ENCODE results near the gene PITPNC1. TPM values are rescaled to one million over a fixed set of nuclear protein-coding genes. Genes with fewer than 3 reads are reported as not detected.

The PITPNC1 gene
- total and polyA plus RNA-seq, 2 of the 13 experiments (the other 11 are each of a cell fraction or from before 2014, with no cell fraction given) = 4.1 to 5.7 TPM

GRCh38 chr17:67528751-67529436 lies 151.8 kb downstream of the PITPNC1 start (continued):
- TF ChIP-seq, protein P1, sequence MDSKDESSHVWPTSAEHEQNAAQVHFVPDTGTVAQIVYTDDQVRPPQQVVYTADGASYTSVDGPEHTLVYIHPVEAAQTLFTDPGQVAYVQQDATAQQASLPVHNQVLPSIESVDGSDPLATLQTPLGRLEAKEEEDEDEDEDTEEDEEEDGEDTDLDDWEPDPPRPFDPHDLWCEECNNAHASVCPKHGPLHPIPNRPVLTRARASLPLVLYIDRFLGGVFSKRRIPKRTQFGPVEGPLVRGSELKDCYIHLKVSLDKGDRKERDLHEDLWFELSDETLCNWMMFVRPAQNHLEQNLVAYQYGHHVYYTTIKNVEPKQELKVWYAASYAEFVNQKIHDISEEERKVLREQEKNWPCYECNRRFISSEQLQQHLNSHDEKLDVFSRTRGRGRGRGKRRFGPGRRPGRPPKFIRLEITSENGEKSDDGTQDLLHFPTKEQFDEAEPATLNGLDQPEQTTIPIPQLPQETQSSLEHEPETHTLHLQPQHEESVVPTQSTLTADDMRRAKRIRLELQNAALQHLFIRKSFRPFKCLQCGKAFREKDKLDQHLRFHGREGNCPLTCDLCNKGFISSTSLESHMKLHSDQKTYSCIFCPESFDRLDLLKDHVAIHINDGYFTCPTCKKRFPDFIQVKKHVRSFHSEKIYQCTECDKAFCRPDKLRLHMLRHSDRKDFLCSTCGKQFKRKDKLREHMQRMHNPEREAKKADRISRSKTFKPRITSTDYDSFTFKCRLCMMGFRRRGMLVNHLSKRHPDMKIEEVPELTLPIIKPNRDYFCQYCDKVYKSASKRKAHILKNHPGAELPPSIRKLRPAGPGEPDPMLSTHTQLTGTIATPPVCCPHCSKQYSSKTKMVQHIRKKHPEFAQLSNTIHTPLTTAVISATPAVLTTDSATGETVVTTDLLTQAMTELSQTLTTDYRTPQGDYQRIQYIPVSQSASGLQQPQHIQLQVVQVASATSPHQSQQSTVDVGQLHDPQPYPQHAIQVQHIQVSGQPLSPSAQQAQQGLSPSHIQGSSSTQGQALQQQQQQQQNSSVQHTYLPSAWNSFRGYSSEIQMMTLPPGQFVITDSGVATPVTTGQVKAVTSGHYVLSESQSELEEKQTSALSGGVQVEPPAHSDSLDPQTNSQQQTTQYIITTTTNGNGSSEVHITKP (CRISPR knock-in tag; IDR thresholded peaks at IDR 0.05; ENCODE audit: low read depth) = peak; percentile 67; the same call in 1 of the 2 replicates
- TF ChIP-seq, protein P2, sequence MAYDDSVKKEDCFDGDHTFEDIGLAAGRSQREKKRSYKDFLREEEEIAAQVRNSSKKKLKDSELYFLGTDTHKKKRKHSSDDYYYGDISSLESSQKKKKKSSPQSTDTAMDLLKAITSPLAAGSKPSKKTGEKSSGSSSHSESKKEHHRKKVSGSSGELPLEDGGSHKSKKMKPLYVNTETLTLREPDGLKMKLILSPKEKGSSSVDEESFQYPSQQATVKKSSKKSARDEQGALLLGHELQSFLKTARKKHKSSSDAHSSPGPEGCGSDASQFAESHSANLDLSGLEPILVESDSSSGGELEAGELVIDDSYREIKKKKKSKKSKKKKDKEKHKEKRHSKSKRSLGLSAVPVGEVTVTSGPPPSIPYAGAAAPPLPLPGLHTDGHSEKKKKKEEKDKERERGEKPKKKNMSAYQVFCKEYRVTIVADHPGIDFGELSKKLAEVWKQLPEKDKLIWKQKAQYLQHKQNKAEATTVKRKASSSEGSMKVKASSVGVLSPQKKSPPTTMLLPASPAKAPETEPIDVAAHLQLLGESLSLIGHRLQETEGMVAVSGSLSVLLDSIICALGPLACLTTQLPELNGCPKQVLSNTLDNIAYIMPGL (CRISPR knock-in tag; IDR thresholded peaks at IDR 0.05; ENCODE audit: borderline replicate concordance in 1 of 2, low read depth in 1 of 2) = peak in 1 of 2 experiments; percentile 65; a peak in 1 of 4 replicates
- TF ChIP-seq NCOA5 (CRISPR knock-in tag; IDR thresholded peaks at IDR 0.05) = no peak
- TF ChIP-seq ZFP62 (CRISPR knock-in tag; IDR thresholded peaks at IDR 0.05) = no peak
- TF ChIP-seq ZNF484 (CRISPR knock-in tag; IDR thresholded peaks at IDR 0.05; ENCODE audit: borderline replicate concordance, low read depth) = no peak
- no peak for TF ChIP-seq ZNF841 (CRISPR knock-in tag; IDR thresholded peaks at IDR 0.05; ENCODE audit: borderline replicate concordance)
- TF ChIP-seq ZNF776 (CRISPR knock-in tag; IDR thresholded peaks at IDR 0.05) = no peak
- TF ChIP-seq SMARCE1 (IDR thresholded peaks at IDR 0.05; ENCODE audit: borderline replicate concordance) = no peak
- TF ChIP-seq, protein P3, sequence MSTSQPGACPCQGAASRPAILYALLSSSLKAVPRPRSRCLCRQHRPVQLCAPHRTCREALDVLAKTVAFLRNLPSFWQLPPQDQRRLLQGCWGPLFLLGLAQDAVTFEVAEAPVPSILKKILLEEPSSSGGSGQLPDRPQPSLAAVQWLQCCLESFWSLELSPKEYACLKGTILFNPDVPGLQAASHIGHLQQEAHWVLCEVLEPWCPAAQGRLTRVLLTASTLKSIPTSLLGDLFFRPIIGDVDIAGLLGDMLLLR (CRISPR knock-in tag; IDR thresholded peaks at IDR 0.05) = no peak
- no peak for TF ChIP-seq ZNF737 (CRISPR knock-in tag; IDR thresholded peaks at IDR 0.05; ENCODE audit: borderline replicate concordance)
- 0 out of 2 replicates have a peak, but pooled peaks have one; percentile 29 for TF ChIP-seq IRX3 (CRISPR knock-in tag; IDR thresholded peaks at IDR 0.05; ENCODE audit: borderline replicate concordance, low read depth)
- peak; percentile 66; the same call in 1 of the 2 replicates for TF ChIP-seq PPARG (CRISPR knock-in tag; conservative IDR thresholded peaks at IDR 0.05)
- TF ChIP-seq CEBPZ (IDR thresholded peaks at IDR 0.05; ENCODE audit: low read length) = no peak
- TF ChIP-seq BHLHE40 (IDR thresholded peaks at IDR 0.05; ENCODE audit: low read length) = no peak
- TF ChIP-seq RBM39 (IDR thresholded peaks at IDR 0.05; ENCODE audit: low read depth, low read length, poor library complexity, severe bottlenecking) = no peak
- no peak for TF ChIP-seq EHMT2 (IDR thresholded peaks at IDR 0.05; ENCODE audit: borderline replicate concordance, low read depth, low read length)
- TF ChIP-seq, protein P4, sequence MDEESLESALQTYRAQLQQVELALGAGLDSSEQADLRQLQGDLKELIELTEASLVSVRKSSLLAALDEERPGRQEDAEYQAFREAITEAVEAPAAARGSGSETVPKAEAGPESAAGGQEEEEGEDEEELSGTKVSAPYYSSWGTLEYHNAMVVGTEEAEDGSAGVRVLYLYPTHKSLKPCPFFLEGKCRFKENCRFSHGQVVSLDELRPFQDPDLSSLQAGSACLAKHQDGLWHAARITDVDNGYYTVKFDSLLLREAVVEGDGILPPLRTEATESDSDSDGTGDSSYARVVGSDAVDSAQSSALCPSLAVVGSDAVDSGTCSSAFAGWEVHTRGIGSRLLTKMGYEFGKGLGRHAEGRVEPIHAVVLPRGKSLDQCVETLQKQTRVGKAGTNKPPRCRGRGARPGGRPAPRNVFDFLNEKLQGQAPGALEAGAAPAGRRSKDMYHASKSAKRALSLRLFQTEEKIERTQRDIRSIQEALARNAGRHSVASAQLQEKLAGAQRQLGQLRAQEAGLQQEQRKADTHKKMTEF (CRISPR knock-in tag; IDR thresholded peaks at IDR 0.05) = peak; percentile 84
- no peak for TF ChIP-seq ZNF549 (CRISPR knock-in tag; IDR thresholded peaks at IDR 0.05)
